Iris pigment epithelial cell (primary cell): ENCODE data around the gene ARL8B.

Experiments used
- DNase-seq: peaks from one replicate; pipeline ENCODE4 v3.0.0-alpha.2; 2011; ENCODE audit warnings: low read depth

The ARL8B gene

GRCh38 chr3:5212628-5213573 lies 90.8 kb downstream of the ARL8B start:
- DNase-seq: no peak

GRCh38 chr3:5213574-5213966 lies 91.5 kb downstream of the ARL8B start:
- DNase-seq: no peak

GRCh38 chr3:5214352-5214751 lies 92.3 kb downstream of the ARL8B start:
- DNase-seq: no peak

- DNase-seq: peak; percentile 57
These were observed 95.9 kb downstream of the ARL8B start for GRCh38 chr3:5217824-5218595.

- no peak for DNase-seq
These were observed 96.7 kb downstream of the ARL8B start for GRCh38 chr3:5218815-5219214.

GRCh38 chr3:5219216-5219615 lies 97.1 kb downstream of the ARL8B start:
- DNase-seq: no peak

- DNase-seq: no peak
These were observed 98.1 kb downstream of the ARL8B start for GRCh38 chr3:5220193-5220592.

GRCh38 chr3:5220667-5221431 lies 98.8 kb downstream of the ARL8B start:
- no peak for DNase-seq

- DNase-seq: no peak
These were observed 99.6 kb downstream of the ARL8B start for GRCh38 chr3:5221701-5222100.

GRCh38 chr3:5222283-5223005 lies 100.4 kb downstream of the ARL8B start:
- DNase-seq: no peak

GRCh38 chr3:5226783-5227182 lies 104.7 kb downstream of the ARL8B start:
- DNase-seq: peak; percentile 36

GRCh38 chr3:5227812-5228211 lies 105.7 kb downstream of the ARL8B start:
- DNase-seq: peak; percentile 16

- DNase-seq: no peak
These were observed 107.3 kb downstream of the ARL8B start for GRCh38 chr3:5229414-5229813.
